Right lobe of liver (tissue), 4 donors: Measurements from ENCODE around the gene NRBF2.

ENCODE experiments used
- POLR2A ChIP-seq: fragments of 450-650 bp; IDR thresholded peaks from one replicate; pipeline ENCODE4 v1.6.1; 2017; ENCODE audit warnings: antibody characterized with exemption, mild to moderate bottlenecking
- TF ChIP-seq, protein P1 (sequence below), 4 donors: fragments of 200-600 bp in 3 of 4; fragments of 450-650 bp in 1 of 4; IDR thresholded peaks; one replicate each; pipeline versions ENCODE4 v1.5.1 to v1.8.0; 2016 to 2022; ENCODE audit warnings: antibody characterized with exemption in 4 of 4, mild to moderate bottlenecking in 2 of 4
- donor health status: DM: no; HTN: no; CAD: no.
- donor health status: DM: no; HTN: no; CAD: no.
- donor health status: DM: no; HTN: yes; CAD: no.

DNA sequence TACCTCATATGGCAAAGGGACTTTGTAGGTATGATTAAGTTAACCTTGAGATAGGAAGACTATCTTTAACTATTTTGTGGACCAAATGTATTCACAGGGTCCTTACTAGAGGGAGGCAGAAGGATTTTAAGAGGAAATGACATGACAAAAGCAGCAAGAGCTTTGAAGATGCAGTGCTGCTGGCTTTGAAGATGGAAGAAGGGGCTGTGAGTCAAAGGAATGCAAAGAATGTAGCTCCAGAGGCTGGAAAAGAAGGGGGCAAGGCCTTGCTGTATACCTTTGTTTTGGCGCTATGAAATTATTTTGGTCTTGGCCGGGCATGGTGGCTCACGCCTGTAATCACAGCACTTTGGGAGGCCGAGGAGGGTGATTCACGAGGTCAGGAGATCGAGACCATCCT lies 3.2 kb upstream of the NRBF2 start:
- TF ChIP-seq POLR2A: no peak
- TF ChIP-seq, protein P1, sequence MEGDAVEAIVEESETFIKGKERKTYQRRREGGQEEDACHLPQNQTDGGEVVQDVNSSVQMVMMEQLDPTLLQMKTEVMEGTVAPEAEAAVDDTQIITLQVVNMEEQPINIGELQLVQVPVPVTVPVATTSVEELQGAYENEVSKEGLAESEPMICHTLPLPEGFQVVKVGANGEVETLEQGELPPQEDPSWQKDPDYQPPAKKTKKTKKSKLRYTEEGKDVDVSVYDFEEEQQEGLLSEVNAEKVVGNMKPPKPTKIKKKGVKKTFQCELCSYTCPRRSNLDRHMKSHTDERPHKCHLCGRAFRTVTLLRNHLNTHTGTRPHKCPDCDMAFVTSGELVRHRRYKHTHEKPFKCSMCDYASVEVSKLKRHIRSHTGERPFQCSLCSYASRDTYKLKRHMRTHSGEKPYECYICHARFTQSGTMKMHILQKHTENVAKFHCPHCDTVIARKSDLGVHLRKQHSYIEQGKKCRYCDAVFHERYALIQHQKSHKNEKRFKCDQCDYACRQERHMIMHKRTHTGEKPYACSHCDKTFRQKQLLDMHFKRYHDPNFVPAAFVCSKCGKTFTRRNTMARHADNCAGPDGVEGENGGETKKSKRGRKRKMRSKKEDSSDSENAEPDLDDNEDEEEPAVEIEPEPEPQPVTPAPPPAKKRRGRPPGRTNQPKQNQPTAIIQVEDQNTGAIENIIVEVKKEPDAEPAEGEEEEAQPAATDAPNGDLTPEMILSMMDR (IDR thresholded peaks at IDR 0.05): no peak
